Muscle of back (tissue), 11 donors: ENCODE results near the gene SEMA4D. TPM values are rescaled to one million over a fixed set of nuclear protein-coding genes. Genes with fewer than 3 reads are reported as not detected.
"Not testable (repeated sequence)": the region's sequence is repeated elsewhere in the genome, so short reads cannot be mapped to it uniquely, and the experiment has no call there.

Experiments
- DNase-seq, 3 donors: peaks; one replicate each; pipeline versions ENCODE4 v3.0.0 to v3.0.0-alpha.2; 2013
- polyA plus RNA-seq, 10 donors: library from polyadenylated mRNA; unstranded; fragments of 120-200 nt; gene quantifications; one replicate each; pipeline ENCODE4 v1.2.1, GENCODE V29; 2013; ENCODE audit not compliant: insufficient read length in 10 of 10

Gene SEMA4D
- polyA plus RNA-seq, 10 donors: 13.7 to 24.7 (median 21.4) TPM

DNA sequence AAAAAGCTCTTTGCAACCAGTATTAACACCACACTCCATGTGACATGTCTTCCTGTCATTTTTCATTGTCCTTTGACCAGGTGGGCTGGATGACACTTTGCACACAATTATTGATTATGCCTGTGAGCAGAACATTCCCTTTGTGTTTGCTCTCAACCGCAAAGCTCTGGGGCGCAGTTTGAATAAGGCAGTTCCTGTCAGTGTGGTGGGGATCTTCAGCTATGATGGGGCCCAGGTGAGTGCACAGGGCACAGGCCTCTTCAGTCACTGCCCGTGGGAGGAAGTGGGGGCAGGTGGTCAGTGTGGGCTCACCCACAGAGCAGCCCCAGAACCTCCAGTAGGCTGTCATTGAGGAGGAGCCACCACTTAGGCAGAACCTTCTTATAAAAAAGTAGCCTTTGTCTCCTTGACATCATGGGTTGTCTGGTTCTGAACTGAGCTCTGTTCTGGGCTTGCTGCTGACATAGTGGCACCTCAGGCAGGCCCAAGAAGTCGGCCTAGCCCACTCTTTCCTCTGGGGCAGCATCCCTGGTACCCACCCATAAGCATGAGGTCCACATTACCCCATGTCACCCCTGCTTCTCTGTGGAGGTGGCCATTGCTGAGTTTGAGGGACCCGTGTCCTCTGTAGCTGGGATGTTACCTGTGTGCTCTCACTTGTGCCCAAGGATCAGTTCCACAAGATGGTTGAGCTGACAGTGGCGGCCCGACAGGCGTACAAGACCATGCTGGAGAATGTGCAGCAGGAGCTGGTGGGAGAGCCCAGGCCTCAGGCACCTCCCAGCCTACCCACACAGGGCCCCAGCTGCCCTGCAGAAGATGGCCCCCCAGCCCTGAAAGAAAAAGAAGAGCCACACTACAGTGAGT, 140.3 kb downstream of the SEMA4D start:
- DNase-seq: no peak

DNA sequence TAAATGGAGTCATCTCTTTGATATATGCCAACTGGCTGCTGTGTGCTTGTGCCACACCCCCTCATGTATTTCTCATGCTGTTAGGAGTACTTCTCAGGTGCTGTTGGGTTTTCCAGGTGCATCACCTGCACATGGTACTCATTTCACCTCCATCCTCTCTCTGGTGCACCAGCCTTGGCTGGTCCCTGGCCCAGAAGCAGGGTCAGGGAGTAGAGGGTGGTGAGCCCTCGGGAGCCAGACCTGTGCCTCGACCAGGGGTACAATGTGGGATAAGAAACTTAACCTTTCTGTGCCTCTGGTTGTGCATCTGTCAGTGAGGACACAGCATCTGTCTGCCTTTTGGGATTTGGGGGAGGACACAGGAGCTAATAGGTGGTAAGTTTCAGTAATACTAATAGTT, 141.1 kb downstream of the SEMA4D start:
- no peak for DNase-seq

DNA sequence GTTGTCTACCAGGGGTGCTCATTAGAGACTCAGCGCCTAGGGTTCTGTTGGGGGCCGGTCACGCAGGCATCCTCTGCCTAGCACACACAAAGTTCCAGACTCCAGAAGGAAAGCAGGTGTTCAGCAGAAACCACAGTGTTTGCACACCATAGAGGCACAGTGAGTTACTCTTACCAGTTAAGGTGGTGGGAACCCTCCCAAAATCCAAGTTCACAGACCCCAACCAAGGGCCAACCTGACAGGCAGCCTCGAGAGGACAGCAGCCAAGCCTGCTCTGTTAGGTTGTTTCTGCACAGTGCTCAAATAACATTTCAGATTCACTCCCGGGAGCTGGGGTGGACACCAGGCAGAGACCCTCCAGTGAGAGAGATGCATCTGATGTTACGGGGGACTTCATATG, 143.4 kb downstream of the SEMA4D start:
- no peak for DNase-seq

DNA sequence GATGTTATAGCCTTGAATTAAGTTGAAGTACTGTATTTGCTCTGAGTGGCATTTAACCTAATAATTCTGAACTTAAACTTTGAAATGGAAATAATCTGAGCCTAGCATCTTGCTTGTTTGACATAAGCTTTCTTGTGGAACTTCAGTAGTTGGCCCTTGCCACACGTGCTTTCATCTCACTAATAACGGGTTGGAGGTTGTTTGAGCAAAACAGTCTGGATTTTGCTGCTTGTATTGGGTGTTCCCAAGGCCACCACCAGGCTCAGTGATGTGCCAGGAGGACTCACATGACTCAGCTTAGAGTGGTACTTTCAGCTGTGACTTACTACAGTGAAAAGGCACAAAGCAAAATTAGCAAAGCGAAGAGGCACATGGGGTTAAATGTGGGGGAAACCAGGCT, 143.9 kb downstream of the SEMA4D start:
- DNase-seq: no peak

DNA sequence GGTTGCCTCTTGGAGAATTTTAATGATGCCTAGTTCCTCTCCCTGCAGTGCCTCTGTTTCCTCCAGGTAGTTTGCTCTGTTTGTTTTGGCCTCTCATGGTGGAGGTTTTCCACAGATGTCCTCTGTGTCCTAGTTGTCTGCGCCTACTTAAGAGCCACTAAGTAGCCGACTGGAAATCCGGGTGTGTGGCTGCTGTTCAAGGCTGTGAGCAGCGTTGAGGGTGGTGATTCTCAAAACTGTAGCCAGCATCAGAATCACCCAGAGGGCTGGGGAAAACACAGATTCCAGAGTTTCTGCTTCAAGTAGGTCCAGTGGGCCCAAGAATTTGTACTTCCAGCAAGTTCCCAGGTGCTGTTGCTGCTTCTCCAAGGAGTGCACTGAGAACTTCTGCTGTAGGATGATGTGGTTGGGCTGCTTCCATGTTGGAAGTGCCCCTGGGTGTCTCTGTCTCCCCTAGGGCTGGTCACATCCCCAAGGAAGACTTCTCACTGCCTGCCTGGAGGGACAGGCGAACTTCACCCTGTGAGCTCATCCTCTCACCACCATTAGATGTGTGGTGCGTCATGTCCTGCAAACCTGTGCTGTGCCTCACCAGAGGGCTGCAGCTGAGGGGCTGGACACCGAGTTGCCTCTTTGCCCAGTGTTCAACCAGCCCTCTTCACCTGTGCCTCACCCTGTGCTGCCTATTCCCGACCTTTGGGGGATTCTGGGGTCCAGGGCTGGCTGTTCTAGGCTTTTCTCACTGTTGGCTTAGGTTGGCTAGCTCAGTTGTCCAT, 144.9 kb downstream of the SEMA4D start:
- no peak for DNase-seq

DNA sequence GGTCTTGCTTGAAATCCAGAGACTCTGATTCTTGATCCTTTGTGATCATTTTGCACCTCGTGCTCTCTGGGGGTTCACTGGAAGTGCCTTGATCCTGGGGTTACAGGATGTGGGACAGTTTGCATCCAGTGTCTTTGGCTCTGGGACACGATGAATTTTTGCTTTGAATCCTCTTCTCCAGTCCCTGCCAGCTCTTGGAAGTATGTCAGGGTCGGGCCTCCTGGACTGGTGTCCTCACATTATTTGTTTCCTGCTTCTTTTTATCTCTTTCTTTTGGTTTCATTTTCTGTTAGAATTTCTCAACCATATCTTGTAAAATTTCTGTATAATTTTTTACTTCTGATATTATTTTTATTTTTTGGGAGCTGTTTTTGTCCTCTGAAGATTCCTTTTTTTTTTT, 145.5 kb downstream of the SEMA4D start:
- DNase-seq: no peak

DNA sequence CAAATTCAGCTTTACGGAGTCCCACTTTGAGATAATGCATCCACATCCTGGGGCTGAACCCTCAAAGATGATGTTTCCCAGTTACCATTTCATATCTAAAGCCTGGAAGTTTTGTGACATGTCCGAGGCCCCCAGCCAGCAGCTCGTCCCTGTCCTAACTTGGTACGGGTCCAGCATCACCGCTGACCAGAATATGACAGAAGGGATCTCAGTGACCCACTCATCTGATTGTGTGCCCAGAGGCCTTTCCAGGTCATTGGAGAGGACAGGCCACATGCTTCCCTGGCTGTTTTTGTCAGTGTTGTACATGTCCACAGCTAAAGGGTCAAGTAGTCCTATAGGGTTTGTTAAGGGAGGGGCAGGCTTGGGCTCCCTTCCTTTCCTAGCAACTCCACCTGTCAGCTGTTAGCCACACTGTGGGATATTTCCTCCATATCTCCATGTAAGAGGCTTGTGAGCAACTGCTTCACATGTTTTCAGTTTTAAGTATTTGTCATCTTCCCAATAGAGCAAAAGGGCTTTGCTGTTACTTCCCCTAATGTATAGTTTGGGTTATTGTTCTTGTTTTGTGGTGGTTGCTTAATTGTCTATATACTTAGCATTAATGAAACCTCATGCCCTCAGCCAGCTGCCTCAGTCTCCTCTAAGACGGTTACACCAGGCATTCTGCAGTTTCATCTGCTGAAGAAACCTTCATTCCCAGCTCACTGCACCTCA, 146.2 kb downstream of the SEMA4D start:
- no peak for DNase-seq

DNA sequence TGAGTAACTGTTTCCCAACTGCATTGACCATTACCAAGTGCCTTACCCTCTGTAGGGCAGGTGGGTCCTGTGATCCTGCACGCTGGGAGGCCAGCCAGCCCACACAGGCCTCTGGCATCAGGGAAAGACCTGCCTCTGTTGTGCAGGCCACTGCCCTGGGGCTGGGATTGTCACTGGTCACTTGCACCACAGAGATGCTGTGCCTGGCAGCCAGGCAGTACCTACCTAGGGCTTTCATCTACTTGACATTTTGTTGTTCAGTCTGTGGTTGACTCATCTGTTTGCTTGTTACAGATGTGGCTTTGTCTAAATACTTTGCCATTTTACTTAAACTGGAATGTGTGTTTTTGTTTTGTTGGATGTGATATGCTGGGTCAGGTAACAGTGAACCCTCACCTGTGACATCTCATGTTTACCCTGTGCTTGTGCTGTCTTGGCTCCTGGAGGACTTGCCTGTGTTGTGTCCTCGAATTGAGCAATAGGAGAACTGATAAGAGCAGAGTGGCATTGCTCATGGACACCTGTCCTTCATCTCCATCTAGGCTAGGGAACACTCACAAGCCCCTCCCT, 146.8 kb downstream of the SEMA4D start:
- no peak for DNase-seq

DNA sequence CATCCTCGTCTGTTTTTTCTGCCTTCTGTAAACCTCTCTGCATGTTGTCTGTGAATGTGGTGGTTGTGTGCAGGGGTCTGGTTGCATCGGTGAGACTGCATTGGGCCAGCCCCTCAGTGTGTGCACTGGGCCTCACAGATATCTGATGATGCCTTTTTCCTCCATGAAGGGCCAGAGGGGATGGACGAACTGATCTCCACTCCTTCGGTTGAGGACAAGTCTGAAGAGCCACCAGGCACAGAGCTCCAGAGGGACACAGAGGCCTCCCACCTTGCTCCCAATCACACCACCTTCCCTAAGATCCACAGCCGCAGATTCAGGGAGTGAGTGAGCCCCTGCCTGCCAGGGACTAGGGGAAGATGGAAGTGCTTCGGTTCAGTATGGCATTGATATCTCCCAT, 148.3 kb downstream of the SEMA4D start:
- DNase-seq: no peak

DNA sequence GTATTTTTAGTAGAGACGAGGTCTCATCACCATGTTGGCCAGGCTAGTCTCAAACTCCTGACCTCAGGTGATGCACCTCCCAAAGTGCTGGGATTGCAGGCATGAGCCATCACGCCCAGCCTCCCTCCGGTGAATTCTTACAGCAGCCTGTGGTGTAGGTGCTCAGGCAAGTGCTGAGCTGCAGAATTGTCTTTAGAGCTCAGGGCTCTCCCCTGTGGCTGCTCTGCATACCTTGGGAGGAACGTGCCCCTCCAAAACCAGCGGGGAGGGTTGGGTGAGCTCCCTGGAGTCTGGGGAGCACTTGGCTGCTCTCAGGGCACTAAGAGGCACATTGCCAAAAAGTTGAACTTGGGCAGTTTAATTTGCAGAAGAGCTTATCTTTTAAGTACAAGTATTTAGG, 150.3 kb downstream of the SEMA4D start:
- no peak for DNase-seq

DNA sequence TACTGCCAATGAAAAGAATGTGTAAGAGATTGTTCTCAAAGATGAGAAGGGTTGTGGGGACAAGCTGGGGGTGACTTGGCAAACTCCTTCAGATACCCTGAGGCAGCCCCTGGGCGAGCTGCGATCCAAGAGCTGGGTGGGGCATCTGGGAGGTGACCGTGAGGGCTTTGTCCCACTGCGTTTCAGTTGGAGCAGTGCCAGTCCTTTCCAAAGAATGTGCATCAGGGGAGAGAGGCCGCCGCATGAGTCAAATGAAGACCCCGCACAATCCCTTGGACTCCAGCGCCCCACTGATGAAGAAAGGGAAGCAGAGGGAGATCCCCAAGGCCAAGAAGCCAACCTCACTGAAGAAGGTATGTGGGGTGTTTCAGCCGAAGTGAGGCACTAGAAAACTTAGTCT, 151.2 kb downstream of the SEMA4D start:
- no peak for DNase-seq

DNA sequence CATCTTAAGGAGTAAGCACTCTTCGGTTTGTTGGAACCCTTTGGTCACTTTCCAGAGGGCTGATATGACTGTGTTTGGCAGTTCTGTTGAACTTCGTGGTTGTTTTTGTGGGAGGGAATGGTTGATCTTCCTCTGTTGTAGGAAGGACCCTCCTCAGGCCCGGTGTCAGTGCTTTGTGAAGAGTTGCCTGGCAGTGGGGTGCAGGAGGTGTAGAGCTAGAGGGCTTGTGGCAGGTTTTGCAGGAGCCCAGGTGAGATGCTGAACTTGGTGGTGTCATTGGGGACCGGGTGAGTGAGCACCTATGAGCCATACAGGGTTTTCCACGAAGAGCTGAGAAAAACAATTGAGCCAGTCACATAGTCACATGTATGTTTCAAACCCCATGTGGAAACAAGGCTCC, 152.4 kb downstream of the SEMA4D start:
- DNase-seq: no peak

DNA sequence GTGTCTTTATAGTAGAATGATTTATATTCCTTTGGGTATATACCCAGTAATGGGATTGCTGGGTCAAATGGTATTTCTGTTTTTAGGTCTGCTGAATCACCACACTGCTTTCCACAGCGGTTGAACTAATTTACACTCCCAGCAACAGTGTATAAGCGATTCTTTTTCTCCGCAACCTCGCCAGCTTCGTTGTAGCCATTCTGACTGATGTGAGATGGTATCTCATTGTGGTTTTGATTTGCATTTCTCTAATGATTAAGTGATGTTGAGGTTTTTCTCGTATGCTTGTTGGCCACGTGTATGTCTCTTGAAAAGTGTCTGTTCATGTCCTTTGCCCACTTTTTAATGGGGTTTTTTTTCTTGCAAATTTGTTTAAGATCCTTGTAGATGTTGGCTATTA, 154.1 kb downstream of the SEMA4D start:
- DNase-seq: not testable (repeated sequence)

DNA sequence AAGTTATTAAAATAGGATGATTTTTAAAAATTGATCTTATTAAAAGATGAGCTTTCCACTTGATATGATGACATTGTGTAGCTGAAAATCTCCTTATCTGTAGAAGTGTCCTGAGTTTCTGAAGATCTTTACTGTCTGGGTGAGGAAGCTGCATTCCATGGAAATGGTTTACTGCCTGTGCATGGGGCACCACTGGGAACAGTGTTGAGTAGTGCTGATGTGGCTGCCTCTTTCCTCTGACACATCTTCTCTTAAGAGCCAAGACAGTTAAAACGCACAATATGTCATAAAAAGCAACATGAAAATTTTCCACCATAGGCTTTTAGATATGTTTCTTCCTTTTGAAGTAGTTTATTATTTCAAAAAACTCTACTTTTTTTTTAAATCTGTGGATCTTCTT, 155.0 kb downstream of the SEMA4D start:
- no peak for DNase-seq

DNA sequence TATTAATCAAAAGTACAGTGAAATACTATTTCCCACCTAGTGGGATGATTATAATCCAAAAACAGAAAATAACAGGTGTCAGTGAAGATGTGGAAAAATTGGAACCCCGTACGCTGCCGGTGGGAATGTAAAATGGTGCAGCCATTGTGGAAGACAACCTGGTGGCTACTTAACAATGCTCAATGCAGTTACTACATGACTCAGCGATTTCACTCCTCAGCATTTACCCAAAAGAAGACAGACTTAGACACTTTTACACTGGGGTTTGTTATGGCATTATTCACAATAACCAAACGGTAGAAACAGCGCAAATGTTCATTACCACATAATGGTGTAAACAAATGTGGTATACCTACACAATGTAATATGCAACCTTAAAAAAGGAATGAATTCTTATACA, 155.7 kb downstream of the SEMA4D start:
- DNase-seq: no peak

DNA sequence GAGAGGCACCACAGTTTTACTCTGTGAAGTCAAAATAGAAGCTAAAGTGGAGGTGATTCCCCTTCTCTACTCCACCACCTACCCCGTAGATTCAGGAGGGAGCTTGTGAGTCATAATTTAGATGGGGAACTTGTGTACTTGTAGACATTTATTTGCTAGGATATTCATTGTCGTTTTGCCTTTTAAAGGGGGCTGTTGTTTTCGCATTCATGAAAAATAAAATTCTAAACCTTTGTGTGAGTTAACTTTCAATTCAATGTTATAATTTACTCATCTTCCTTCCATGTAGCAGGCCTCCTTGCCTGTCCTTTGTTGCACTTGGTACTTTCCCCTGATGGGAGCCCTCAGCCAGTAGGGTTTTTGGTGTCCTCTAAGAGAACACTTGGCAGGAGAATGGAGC, 157.6 kb downstream of the SEMA4D start:
- DNase-seq: no peak

DNA sequence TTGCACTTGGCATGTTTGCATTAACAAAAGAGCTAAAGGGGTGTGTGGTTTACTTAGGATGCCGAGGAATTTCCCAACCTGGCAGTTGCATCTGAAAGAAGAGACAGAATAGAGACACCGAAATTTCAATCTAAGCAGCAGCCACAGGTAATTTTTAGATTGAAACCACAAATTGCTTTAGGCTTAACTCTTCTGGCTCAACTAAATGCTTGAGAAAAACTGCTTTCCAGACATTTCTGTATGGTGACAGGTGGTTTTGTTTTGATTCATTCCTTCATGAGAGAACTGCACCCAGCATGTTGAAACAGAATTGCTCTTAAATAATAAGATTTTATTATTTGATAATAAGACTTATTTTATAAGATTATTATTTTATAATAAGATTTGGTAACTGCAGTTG, 158.1 kb downstream of the SEMA4D start:
- no peak for DNase-seq

DNA sequence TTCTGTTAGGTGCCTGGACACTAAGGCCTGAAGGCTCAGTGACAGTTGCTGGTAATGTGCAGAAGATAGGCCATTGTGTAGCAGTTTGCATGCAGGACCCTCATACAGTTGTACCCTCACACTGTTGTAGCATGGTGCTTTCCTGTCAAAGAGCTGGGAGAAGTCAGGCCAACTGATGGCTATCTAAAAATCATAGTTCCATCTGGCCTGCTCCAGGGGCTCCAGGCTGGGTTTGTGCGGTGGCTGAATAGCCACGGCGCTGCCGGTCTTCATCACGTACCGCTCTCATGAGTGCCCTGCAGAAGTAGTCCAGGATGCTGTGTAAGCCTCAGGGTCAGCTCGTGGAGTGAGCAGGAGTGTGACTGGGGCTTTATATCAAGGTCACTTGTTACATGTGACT, 167.4 kb downstream of the SEMA4D start:
- DNase-seq: no peak

DNA sequence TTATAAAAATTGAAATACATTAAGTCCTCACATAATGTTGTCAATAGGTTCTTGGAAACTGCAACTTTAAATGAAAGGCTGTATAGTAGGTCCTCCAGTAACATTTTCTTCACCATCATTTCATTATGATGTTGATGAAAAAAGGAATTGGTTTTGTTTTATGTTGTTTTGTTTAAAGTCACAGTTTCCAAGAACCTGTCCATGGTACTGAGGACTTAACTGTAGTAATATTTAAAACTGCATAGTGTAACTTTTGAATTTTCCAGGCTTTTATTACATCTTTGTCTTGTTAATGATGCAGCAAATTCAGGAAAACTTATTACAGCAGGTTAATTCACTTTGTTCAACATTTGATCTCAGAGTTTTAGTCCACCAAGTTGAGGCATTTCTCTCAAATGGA, 168.0 kb downstream of the SEMA4D start:
- DNase-seq: no peak

DNA sequence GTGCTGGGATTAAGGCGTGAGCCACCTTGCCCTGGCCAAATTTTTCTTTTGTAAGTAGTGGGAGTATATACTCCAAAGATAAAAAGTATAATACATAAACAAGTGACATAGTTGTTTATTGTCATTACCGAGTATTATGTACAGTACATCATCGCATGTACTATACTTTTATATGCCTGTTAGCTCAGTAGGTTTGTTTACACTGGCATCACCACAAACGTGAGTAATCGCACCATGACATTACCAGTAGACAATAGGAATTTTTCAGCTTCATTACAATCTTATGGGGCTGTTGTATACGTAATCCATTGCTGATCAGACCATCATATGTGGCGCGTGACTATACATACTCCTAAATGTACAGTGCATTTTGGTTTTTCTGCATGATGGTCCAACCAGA, 169.8 kb downstream of the SEMA4D start:
- DNase-seq: no peak

DNA sequence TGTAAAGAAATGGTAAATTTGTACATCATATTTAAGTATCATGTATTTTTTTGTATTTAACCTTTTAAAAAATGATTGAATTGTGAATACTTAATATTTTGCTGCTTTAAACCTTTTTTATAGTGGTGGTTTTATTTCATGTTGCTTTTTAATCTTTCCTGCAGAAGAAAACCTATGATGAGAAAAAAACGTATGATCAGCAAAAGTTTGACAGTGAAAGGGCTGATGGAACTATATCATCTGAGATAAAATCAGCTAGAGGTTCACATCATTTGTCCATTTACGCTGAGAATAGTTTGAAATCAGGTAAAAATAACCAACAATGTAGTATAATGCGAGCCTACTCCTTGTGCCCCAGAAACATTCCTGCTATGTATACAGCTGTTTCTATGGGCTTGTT, 172.2 kb downstream of the SEMA4D start:
- DNase-seq: no peak

DNA sequence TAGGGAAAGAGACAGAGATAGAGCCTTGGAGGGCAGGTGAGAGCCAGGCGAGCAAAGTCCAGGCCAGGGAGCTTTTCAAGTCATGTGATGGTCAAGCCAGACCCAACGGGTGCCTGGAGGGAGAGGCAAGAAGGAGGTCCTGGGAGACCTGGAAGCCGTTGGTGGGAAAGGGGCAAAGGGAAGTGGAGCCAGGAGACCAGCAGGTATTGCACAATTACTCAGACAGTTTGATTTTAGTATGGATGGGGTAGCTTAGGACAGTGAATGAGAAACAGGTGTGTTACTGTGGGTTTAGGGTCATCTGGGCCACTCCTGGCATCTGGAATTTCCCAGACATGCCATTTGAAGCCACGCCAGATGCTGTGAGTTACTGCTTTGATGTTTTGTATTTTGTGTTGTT, 174.5 kb downstream of the SEMA4D start:
- DNase-seq: no peak
